ENCODE results near the gene SH3PXD2A. TPM values are rescaled to one million over a fixed set of nuclear protein-coding genes. Genes with fewer than 3 reads are reported as not detected.

Gene SH3PXD2A
- total RNA-seq, 1 experiment from 2014 or later, result 4.5 TPM

- H3K4ac ChIP-seq (ENCODE audit: low read depth, low read length), result no peak overlapping the region
- no peak overlapping the region for H2BK5ac ChIP-seq (ENCODE audit: insufficient read length, low read length)
- H3K23me2 ChIP-seq (ENCODE audit: insufficient read length, low read depth, low read length, poor library complexity, severe bottlenecking), result peaks cover 3% of the 10 kb centered on the region
- no peak overlapping the region for H3K18ac ChIP-seq (ENCODE audit: insufficient read length, low read depth, low read length)
- H4K20me1 ChIP-seq (ENCODE audit: control insufficient read depth, insufficient read depth, insufficient read length), result no peaks in the 10 kb centered on the region
- Mint-ChIP-seq H3K27ac (no peak overlapping the region), H3K4me1 (peaks cover 14 to 22% of the 10 kb centered on the region in 2 experiments), H3K36me3 (ENCODE audit: insufficient read depth in 1 of 3, low read depth in 3 of 3) (peaks cover 0 to 7% (median 4%) of the 10 kb centered on the region in 3 experiments; a peak in 3 of 7 replicates), H3K9me3 (no peaks in the 10 kb centered on the region), H3K27me3 (ENCODE audit: low read depth) (no peaks in the 10 kb centered on the region; the same call in 1 of the 2 replicates), H3K4me3 (no peak overlapping the region)
- no peak overlapping the region for H2BK120ac ChIP-seq (ENCODE audit: low read depth, low read length, poor library complexity, severe bottlenecking)
- H2BK20ac ChIP-seq (ENCODE audit: low read depth, low read length, poor library complexity, severe bottlenecking), result no peak overlapping the region
- H3K79me1 ChIP-seq (ENCODE audit: insufficient read depth, low read depth, low read length, poor library complexity, severe bottlenecking), result no peaks in the 10 kb centered on the region
- no peak for TF ChIP-seq CTCF (conservative IDR thresholded peaks at IDR 0.05)
- DNase-seq, result no peak
- no peak overlapping the region for H3K23ac ChIP-seq (ENCODE audit: insufficient read length, low read depth, low read length)
- no peaks in the 10 kb centered on the region for H3K79me2 ChIP-seq (ENCODE audit: insufficient read depth, low read length)
- no peak overlapping the region for H2AK5ac ChIP-seq (ENCODE audit: insufficient read length, low read length)
- no peak overlapping the region for H3K9ac ChIP-seq (ENCODE audit: extremely low read depth, insufficient read length, low read length)
- no peak overlapping the region for H3T11ph ChIP-seq (ENCODE audit: low read length)
- H2BK15ac ChIP-seq (ENCODE audit: low read depth, low read length), result no peak overlapping the region
- H2AFZ ChIP-seq (ENCODE audit: low read length), result no peak overlapping the region
- H3K4me1 ChIP-seq (ENCODE audit: insufficient read depth, low read length), result no peaks in the 10 kb centered on the region
- no peak overlapping the region for H4K8ac ChIP-seq (replicated peaks; ENCODE audit: insufficient read length, low read depth, low read length)
- H3K9me3 ChIP-seq (ENCODE audit: control insufficient read depth, low read depth, low read length), result no peaks in the 10 kb centered on the region
- no peak overlapping the region for H2BK12ac ChIP-seq (ENCODE audit: insufficient read length, low read depth, low read length)
- no peak overlapping the region for H3K56ac ChIP-seq (ENCODE audit: insufficient read length, low read depth, low read length)
- no peak overlapping the region for H3K14ac ChIP-seq (ENCODE audit: insufficient read depth, low read length)
- H3K27me3 ChIP-seq (ENCODE audit: insufficient read depth, low read length), result no peaks in the 10 kb centered on the region
- no CpG with 5 or more reads among the region's 7 CpGs for WGBS (ENCODE audit: extremely low coverage, insufficient read length, low lambda C conversion rate)
- H3K4me2 ChIP-seq (ENCODE audit: insufficient read depth, insufficient read length, low read length), result no peak overlapping the region
- H4K5ac ChIP-seq (ENCODE audit: insufficient read length, low read depth, low read length), result no peak overlapping the region
- no peak overlapping the region for H4K91ac ChIP-seq (ENCODE audit: insufficient read length, low read depth, low read length)
- no peak overlapping the region for H3K27ac ChIP-seq (ENCODE audit: insufficient read length, low read depth, low read length)
Measured at GRCh38 chr10:103798511-103798910, 56.9 kb downstream of the SH3PXD2A start.

All from H9 (cell line).